BLaER1 (cell line): ENCODE data around the gene TMEM179.

Experiments used
- H3K27ac ChIP-seq: shearing (Covaris generic); formaldehyde crosslinking; 2 replicates; pipeline ENCODE4 v1.8.1; 2022
- H3K27me3 ChIP-seq: shearing (Covaris generic); formaldehyde crosslinking; 2 replicates; pipeline ENCODE4 v1.8.1; 2022
- H3K36me3 ChIP-seq: shearing (Covaris generic); formaldehyde crosslinking; 2 replicates; pipeline ENCODE4 v1.8.1; 2022
- H3K4me1 ChIP-seq: shearing (Covaris generic); formaldehyde crosslinking; 2 replicates; pipeline ENCODE4 v1.8.1; 2022
- H3K4me2 ChIP-seq: shearing (Covaris generic); formaldehyde crosslinking; 2 replicates; pipeline ENCODE4 v1.8.1; 2022
- H3K4me3 ChIP-seq: shearing (Covaris generic); formaldehyde crosslinking; 2 replicates; pipeline ENCODE4 v1.8.1; 2022
- H3K9ac ChIP-seq: shearing (Covaris generic); formaldehyde crosslinking; 2 replicates; pipeline ENCODE4 v1.8.1; 2022
- H3K9me3 ChIP-seq: shearing (Covaris generic); formaldehyde crosslinking; 2 replicates; pipeline ENCODE4 v1.8.1; 2022
- H4K20me1 ChIP-seq: shearing (Covaris generic); formaldehyde crosslinking; 2 replicates; pipeline ENCODE4 v1.8.1; 2022
- Cebpa-rat ChIP-seq: shearing (Covaris generic); IDR thresholded peaks from 2 replicates; pipeline ENCODE4 v1.8.1; 2022

TMEM179 gene

GRCh38 chr14:104644656-104645378, 40.2 kb upstream of the TMEM179 start:
- no peaks in the 10 kb centered on the region for H3K27me3 ChIP-seq
- TF ChIP-seq Cebpa-rat: no peak
- peak overlapping the region; percentile 25; the same call in 1 of the 2 replicates for H3K27ac ChIP-seq
- H3K9ac ChIP-seq: no peak overlapping the region
- H4K20me1 ChIP-seq: no peaks in the 10 kb centered on the region
- no peaks in the 10 kb centered on the region for H3K36me3 ChIP-seq
- H3K4me3 ChIP-seq: no peak overlapping the region
- peaks cover 77% of the 10 kb centered on the region for H3K4me1 ChIP-seq
- H3K4me2 ChIP-seq: peak overlapping the region; percentile 17
- H3K9me3 ChIP-seq: peaks cover 20% of the 10 kb centered on the region

GRCh38 chr14:104644091-104644635, 39.6 kb upstream of the TMEM179 start:
- H3K36me3 ChIP-seq: no peaks in the 10 kb centered on the region
- H4K20me1 ChIP-seq: no peaks in the 10 kb centered on the region
- H3K27ac ChIP-seq: peak overlapping the region; percentile 25; the same call in 1 of the 2 replicates
- peaks cover 77% of the 10 kb centered on the region for H3K4me1 ChIP-seq
- H3K27me3 ChIP-seq: no peaks in the 10 kb centered on the region
- peaks cover 20% of the 10 kb centered on the region for H3K9me3 ChIP-seq
- peak overlapping the region; percentile 17 for H3K4me2 ChIP-seq
- no peak for TF ChIP-seq Cebpa-rat
- no peak overlapping the region for H3K9ac ChIP-seq
- H3K4me3 ChIP-seq: no peak overlapping the region

GRCh38 chr14:104643306-104643705, 38.7 kb upstream of the TMEM179 start:
- Histone ChIP-seq H3K4me3 (no peak overlapping the region), H3K27ac (no peak overlapping the region), H3K9me3 (peaks cover 20% of the 10 kb centered on the region), H3K27me3 (no peaks in the 10 kb centered on the region), H3K9ac (no peak overlapping the region), H3K4me1 (peaks cover 82% of the 10 kb centered on the region), H3K4me2 (peak overlapping the region; percentile 27; the same call in 1 of the 2 replicates), H3K36me3 (no peaks in the 10 kb centered on the region), H4K20me1 (no peaks in the 10 kb centered on the region)
- no peak for TF ChIP-seq Cebpa-rat

GRCh38 chr14:104642540-104642868, 37.9 kb upstream of the TMEM179 start:
- Histone ChIP-seq H3K36me3 (no peaks in the 10 kb centered on the region), H3K27ac (peak overlapping the region; percentile 86), H3K4me1 (peaks cover 75% of the 10 kb centered on the region), H3K9me3 (peaks cover 20% of the 10 kb centered on the region), H3K27me3 (no peaks in the 10 kb centered on the region), H3K9ac (peak overlapping the region; percentile 66), H4K20me1 (no peaks in the 10 kb centered on the region), H3K4me2 (peak overlapping the region; percentile 74), H3K4me3 (no peak overlapping the region)
- no peak for TF ChIP-seq Cebpa-rat

- H4K20me1 ChIP-seq: no peaks in the 10 kb centered on the region
- peaks cover 69% of the 10 kb centered on the region for H3K4me1 ChIP-seq
- peak overlapping the region; percentile 86 for H3K27ac ChIP-seq
- H3K4me2 ChIP-seq: peak overlapping the region; percentile 74
- H3K9ac ChIP-seq: peak overlapping the region; percentile 66
- H3K27me3 ChIP-seq: no peaks in the 10 kb centered on the region
- H3K9me3 ChIP-seq: peaks cover 17% of the 10 kb centered on the region
- no peaks in the 10 kb centered on the region for H3K36me3 ChIP-seq
- no peak overlapping the region for H3K4me3 ChIP-seq
- no peak for TF ChIP-seq Cebpa-rat
Measured at GRCh38 chr14:104641753-104642539, 37.4 kb upstream of the TMEM179 start.

- peak overlapping the region; percentile 56; the same call in 1 of the 2 replicates for H3K27ac ChIP-seq
Measured at GRCh38 chr14:104640681-104641080, 36.1 kb upstream of the TMEM179 start.

GRCh38 chr14:104639885-104640548, 35.4 kb upstream of the TMEM179 start:
- Histone ChIP-seq H3K36me3 (no peaks in the 10 kb centered on the region), H4K20me1 (no peaks in the 10 kb centered on the region), H3K4me1 (peaks cover 80% of the 10 kb centered on the region), H3K9ac (0 out of 2 replicates have a peak overlapping the region, but pooled peaks have one; percentile 15), H3K9me3 (no peaks in the 10 kb centered on the region), H3K4me2 (peak overlapping the region; percentile 74), H3K27ac (peak overlapping the region; percentile 56), H3K4me3 (no peak overlapping the region), H3K27me3 (no peaks in the 10 kb centered on the region)
- no peak for TF ChIP-seq Cebpa-rat

More at GRCh38 chr14:104640681-104641080, 36.1 kb upstream of the TMEM179 start:
- Histone ChIP-seq H3K9me3 (peaks cover 5% of the 10 kb centered on the region; the same call in 1 of the 2 replicates), H3K4me1 (peaks cover 77% of the 10 kb centered on the region), H3K4me2 (peak overlapping the region; percentile 74), H3K36me3 (no peaks in the 10 kb centered on the region), H3K9ac (0 out of 2 replicates have a peak overlapping the region, but pooled peaks have one; percentile 15), H3K27me3 (no peaks in the 10 kb centered on the region), H4K20me1 (no peaks in the 10 kb centered on the region), H3K4me3 (no peak overlapping the region)
- TF ChIP-seq Cebpa-rat: no peak

GRCh38 chr14:104639471-104639870, 34.9 kb upstream of the TMEM179 start:
- H3K27me3 ChIP-seq: no peaks in the 10 kb centered on the region
- peak overlapping the region; percentile 14; the same call in 1 of the 2 replicates for H3K4me2 ChIP-seq
- H3K27ac ChIP-seq: no peak overlapping the region
- H4K20me1 ChIP-seq: no peaks in the 10 kb centered on the region
- TF ChIP-seq Cebpa-rat: no peak
- no peaks in the 10 kb centered on the region for H3K9me3 ChIP-seq
- H3K4me1 ChIP-seq: peaks cover 80% of the 10 kb centered on the region
- no peaks in the 10 kb centered on the region for H3K36me3 ChIP-seq
- no peak overlapping the region for H3K4me3 ChIP-seq
- H3K9ac ChIP-seq: no peak overlapping the region

- no peak for TF ChIP-seq Cebpa-rat
- peak overlapping the region; percentile 14; the same call in 1 of the 2 replicates for H3K4me2 ChIP-seq
Measured at GRCh38 chr14:104638927-104639450, 34.4 kb upstream of the TMEM179 start.

More at GRCh38 chr14:104638927-104639450, 34.4 kb upstream of the TMEM179 start:
- H3K27me3 ChIP-seq: no peaks in the 10 kb centered on the region
- H3K4me1 ChIP-seq: peaks cover 80% of the 10 kb centered on the region
- no peaks in the 10 kb centered on the region for H4K20me1 ChIP-seq
- no peak overlapping the region for H3K27ac ChIP-seq
- no peak overlapping the region for H3K9ac ChIP-seq
- H3K36me3 ChIP-seq: no peaks in the 10 kb centered on the region
- H3K9me3 ChIP-seq: no peaks in the 10 kb centered on the region
- no peak overlapping the region for H3K4me3 ChIP-seq
